Measurements from ENCODE around the gene RPS2. TPM values are rescaled to one million over a fixed set of nuclear protein-coding genes. Genes with fewer than 3 reads are reported as not detected.
A peak's percentile ranks its signal among the peaks of the same experiment; 100 is the strongest.

The RPS2 gene
- total RNA-seq, 1 experiment from 2014 or later, result 4,395 TPM

DNA sequence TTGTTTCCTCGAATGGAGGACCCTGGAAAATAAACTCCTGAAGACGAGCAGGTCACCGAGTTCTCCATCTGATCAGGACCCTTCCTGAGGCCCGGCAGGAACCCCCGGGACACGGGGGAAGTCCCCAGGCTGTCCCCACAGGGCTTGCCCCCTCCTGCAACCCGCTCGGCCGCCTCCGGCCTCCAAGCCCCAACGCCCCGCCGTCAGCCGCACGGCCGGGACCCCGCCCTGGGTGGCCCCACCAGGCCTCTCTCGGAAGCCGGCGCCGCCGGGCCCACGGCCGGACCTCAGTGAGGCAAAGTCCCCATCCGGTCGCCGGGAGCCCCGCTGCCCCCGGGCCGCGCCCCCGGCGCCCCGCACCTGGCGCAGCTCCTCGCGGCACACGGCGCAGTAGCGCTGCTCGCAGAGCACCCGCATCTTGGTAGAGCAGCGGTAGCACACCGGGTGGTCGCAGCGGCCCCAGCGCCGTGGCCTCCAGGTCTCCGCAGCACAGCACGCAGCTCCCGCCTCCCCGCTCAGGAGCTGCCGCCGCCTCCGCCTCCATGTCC, 44.6 kb upstream of the RPS2 start:
- no peak for ATAC-seq
- Mint-ChIP-seq H3K4me3 (peak overlapping the region; percentile 71), H3K36me3 (peaks cover 5% of the 10 kb centered on the region; the same call in 1 of the 2 replicates), H3K27ac (no peak overlapping the region), H3K27me3 (ENCODE audit: low read depth) (no peaks in the 10 kb centered on the region), H3K9me3 (no peaks in the 10 kb centered on the region), H3K4me1 (peaks cover 39% of the 10 kb centered on the region)
- TF ChIP-seq MYBL2 (CRISPR knock-in tag; IDR thresholded peaks at IDR 0.05) (no peak), CREM (CRISPR knock-in tag; IDR thresholded peaks at IDR 0.05) (peak; percentile 19; the same call in 1 of the 2 replicates)
- TF ChIP-seq, protein P1, sequence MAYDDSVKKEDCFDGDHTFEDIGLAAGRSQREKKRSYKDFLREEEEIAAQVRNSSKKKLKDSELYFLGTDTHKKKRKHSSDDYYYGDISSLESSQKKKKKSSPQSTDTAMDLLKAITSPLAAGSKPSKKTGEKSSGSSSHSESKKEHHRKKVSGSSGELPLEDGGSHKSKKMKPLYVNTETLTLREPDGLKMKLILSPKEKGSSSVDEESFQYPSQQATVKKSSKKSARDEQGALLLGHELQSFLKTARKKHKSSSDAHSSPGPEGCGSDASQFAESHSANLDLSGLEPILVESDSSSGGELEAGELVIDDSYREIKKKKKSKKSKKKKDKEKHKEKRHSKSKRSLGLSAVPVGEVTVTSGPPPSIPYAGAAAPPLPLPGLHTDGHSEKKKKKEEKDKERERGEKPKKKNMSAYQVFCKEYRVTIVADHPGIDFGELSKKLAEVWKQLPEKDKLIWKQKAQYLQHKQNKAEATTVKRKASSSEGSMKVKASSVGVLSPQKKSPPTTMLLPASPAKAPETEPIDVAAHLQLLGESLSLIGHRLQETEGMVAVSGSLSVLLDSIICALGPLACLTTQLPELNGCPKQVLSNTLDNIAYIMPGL (CRISPR knock-in tag; IDR thresholded peaks at IDR 0.05), result peak; percentile 36; the same call in 1 of the 2 replicates
- CTCF ChIA-PET, result interaction anchor here (0.6 to 1.8 kb wide), 3 partner anchors 81 to 133 kb away, joined by 3 to 6 read pairs (median 4); no protein-coding TSS in a partner anchor
- no peak for DNase-seq (ENCODE audit: low spot score)
- POLR2A ChIA-PET, result no interaction called here

DNA sequence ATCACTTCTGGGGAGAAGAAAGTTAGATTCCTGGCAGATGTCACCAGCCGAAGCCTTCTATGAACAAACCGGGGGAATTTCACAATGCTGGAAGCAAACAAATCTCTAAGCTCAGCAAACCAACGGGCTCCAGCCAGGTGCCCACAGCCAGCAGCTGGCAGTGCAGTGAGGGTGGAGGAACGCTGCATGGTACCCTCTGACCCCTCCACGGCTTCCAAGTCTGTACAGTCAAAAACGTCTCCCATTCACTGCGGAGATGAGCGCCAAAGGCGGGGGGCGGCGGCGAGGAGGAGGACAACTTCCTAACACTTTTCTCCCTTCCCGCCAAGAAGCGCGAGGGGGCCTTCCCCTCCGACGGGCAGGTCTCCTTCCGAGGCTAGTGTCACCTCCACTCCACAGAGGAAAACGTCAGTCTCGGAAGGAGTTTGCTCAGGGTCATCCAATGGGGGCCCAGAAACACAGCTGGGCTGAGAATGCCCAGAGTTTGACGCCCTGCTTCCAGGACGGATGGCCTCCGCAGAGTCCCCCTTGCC, 44.1 kb upstream of the RPS2 start:
- H3K27ac Mint-ChIP-seq, result peak overlapping the region; percentile 4; the same call in 1 of the 2 replicates

DNA sequence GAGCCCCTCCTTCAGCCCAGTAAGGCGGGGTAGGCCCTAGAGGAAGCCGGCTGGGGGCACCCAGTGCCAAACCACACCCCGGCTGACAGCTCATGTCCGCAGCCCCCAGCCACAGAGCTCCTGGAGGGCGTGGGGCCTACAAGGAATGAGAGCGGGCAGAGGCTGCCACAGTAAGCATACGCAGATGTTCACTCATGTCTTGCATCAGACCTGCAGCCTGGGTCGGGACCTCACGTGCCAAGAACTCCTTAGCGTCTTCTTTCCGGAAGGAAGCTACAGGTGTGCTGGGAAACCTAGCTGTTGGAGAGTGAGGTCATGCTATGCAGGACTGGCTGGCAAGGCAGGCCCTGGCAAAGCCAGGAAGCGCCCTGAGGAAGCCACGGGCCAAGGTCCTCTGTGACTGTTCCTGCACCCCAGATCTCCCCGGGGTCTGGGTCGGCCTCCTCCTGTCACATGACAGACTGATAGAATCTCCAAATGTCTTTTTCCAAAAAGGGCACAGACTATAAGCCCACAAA, 43.4 kb upstream of the RPS2 start:
- no peak for DNase-seq (ENCODE audit: low spot score)
- no peaks in the 10 kb centered on the region for H3K27me3 Mint-ChIP-seq (ENCODE audit: low read depth)
- CTCF ChIA-PET, result interaction anchor here (0.7 to 1.8 kb wide), 3 partner anchors 9 to 82 kb away, joined by 3 to 6 read pairs (median 3); no protein-coding TSS in a partner anchor
- no peak overlapping the region for H3K27ac Mint-ChIP-seq
- H3K9me3 Mint-ChIP-seq, result no peaks in the 10 kb centered on the region
- POLR2A ChIA-PET, result no interaction called here
- peaks cover 5% of the 10 kb centered on the region; the same call in 1 of the 2 replicates for H3K36me3 Mint-ChIP-seq
- ATAC-seq, result no peak
- TF ChIP-seq CBFB (CRISPR knock-in tag; IDR thresholded peaks at IDR 0.05; ENCODE audit: low read depth) (no peak), IRF2 (CRISPR knock-in tag; IDR thresholded peaks at IDR 0.05; ENCODE audit: borderline replicate concordance, low read depth) (no peak), TCF7 (CRISPR knock-in tag; IDR thresholded peaks at IDR 0.05; ENCODE audit: low read depth) (no peak), TEAD1 (CRISPR knock-in tag; IDR thresholded peaks at IDR 0.05) (no peak), HMGA2 (CRISPR knock-in tag; IDR thresholded peaks at IDR 0.05) (no peak)
- H3K4me1 Mint-ChIP-seq, result peaks cover 39% of the 10 kb centered on the region
- H3K4me3 Mint-ChIP-seq, result peak overlapping the region; percentile 71

More for the DNA sequence above, 44.1 kb upstream of the RPS2 start:
- CTCF ChIA-PET, result interaction anchor here (0.6 to 1.8 kb wide), 3 partner anchors 82 to 133 kb away, joined by 3 to 6 read pairs (median 4); no protein-coding TSS in a partner anchor
- H3K4me3 Mint-ChIP-seq, result peak overlapping the region; percentile 71
- TF ChIP-seq, protein P2, sequence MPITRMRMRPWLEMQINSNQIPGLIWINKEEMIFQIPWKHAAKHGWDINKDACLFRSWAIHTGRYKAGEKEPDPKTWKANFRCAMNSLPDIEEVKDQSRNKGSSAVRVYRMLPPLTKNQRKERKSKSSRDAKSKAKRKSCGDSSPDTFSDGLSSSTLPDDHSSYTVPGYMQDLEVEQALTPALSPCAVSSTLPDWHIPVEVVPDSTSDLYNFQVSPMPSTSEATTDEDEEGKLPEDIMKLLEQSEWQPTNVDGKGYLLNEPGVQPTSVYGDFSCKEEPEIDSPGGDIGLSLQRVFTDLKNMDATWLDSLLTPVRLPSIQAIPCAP (CRISPR knock-in tag; IDR thresholded peaks at IDR 0.05), result 0 out of 2 replicates have a peak, but pooled peaks have one; percentile 31
- TF ChIP-seq NR1H2 (CRISPR knock-in tag; IDR thresholded peaks at IDR 0.05), result no peak
- DNase-seq (ENCODE audit: low spot score) (no peak), ATAC-seq (no peak)
- H3K9me3 Mint-ChIP-seq, result no peaks in the 10 kb centered on the region
- no peaks in the 10 kb centered on the region for H3K27me3 Mint-ChIP-seq (ENCODE audit: low read depth)
- POLR2A ChIA-PET, result no interaction called here
- H3K4me1 Mint-ChIP-seq, result peaks cover 39% of the 10 kb centered on the region
- H3K36me3 Mint-ChIP-seq, result peaks cover 5% of the 10 kb centered on the region; the same call in 1 of the 2 replicates

DNA sequence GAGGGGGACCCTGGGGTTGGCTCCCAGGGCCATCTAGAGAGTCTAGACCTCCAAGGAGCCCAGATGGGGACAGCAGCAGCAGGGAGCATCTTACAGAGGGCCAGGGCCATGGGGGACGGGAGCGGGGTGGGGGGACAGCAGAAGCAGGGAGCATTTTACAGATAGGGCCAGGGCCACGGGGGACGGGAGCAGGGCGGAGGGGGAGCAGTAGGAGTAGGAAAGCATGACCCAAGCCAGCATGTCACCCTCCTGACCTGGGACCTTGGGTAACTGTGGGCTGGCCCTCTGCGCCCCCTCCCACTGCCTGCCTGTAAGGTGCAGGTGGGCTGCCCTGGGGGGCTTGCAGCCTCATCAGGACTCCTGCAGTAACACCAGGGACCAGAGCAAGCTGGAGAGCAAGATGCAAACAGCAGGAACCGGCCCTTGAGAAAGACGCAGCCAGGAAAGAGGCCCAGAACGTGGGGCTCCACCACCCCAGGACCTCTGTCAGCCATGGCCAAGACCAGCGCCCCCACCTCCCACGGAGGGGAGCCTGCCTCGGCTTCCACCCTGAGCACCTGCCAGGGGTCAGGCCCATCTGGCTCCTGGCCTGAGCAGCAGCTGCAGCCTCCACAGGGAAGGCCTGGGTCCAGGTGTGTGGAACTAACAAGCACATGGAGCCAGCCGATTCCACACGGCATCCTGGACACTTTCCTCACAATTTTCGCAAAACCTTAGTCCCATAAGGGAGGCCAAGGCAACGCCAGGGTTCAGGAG, 42.6 kb upstream of the RPS2 start:
- POLR2A ChIA-PET, result no interaction called here
- TF ChIP-seq, protein P3, sequence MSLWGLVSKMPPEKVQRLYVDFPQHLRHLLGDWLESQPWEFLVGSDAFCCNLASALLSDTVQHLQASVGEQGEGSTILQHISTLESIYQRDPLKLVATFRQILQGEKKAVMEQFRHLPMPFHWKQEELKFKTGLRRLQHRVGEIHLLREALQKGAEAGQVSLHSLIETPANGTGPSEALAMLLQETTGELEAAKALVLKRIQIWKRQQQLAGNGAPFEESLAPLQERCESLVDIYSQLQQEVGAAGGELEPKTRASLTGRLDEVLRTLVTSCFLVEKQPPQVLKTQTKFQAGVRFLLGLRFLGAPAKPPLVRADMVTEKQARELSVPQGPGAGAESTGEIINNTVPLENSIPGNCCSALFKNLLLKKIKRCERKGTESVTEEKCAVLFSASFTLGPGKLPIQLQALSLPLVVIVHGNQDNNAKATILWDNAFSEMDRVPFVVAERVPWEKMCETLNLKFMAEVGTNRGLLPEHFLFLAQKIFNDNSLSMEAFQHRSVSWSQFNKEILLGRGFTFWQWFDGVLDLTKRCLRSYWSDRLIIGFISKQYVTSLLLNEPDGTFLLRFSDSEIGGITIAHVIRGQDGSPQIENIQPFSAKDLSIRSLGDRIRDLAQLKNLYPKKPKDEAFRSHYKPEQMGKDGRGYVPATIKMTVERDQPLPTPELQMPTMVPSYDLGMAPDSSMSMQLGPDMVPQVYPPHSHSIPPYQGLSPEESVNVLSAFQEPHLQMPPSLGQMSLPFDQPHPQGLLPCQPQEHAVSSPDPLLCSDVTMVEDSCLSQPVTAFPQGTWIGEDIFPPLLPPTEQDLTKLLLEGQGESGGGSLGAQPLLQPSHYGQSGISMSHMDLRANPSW (CRISPR knock-in tag; conservative IDR thresholded peaks at IDR 0.05; ENCODE audit: low read depth), result no peak
- TF ChIP-seq NR1H2 (CRISPR knock-in tag; IDR thresholded peaks at IDR 0.05) (no peak), OVOL2 (CRISPR knock-in tag; IDR thresholded peaks at IDR 0.05; ENCODE audit: borderline replicate concordance) (no peak), ZNF263 (CRISPR knock-in tag; IDR thresholded peaks at IDR 0.05; ENCODE audit: low read depth) (no peak), RORB (CRISPR knock-in tag; IDR thresholded peaks at IDR 0.05) (no peak), MYBL2 (CRISPR knock-in tag; IDR thresholded peaks at IDR 0.05) (no peak), ATF1 (CRISPR knock-in tag; IDR thresholded peaks at IDR 0.05) (no peak), SP1 (CRISPR knock-in tag; conservative IDR thresholded peaks at IDR 0.05) (no peak)
- TF ChIP-seq, protein P4, sequence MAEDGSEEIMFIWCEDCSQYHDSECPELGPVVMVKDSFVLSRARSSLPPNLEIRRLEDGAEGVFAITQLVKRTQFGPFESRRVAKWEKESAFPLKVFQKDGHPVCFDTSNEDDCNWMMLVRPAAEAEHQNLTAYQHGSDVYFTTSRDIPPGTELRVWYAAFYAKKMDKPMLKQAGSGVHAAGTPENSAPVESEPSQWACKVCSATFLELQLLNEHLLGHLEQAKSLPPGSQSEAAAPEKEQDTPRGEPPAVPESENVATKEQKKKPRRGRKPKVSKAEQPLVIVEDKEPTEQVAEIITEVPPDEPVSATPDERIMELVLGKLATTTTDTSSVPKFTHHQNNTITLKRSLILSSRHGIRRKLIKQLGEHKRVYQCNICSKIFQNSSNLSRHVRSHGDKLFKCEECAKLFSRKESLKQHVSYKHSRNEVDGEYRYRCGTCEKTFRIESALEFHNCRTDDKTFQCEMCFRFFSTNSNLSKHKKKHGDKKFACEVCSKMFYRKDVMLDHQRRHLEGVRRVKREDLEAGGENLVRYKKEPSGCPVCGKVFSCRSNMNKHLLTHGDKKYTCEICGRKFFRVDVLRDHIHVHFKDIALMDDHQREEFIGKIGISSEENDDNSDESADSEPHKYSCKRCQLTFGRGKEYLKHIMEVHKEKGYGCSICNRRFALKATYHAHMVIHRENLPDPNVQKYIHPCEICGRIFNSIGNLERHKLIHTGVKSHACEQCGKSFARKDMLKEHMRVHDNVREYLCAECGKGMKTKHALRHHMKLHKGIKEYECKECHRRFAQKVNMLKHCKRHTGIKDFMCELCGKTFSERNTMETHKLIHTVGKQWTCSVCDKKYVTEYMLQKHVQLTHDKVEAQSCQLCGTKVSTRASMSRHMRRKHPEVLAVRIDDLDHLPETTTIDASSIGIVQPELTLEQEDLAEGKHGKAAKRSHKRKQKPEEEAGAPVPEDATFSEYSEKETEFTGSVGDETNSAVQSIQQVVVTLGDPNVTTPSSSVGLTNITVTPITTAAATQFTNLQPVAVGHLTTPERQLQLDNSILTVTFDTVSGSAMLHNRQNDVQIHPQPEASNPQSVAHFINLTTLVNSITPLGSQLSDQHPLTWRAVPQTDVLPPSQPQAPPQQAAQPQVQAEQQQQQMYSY (CRISPR knock-in tag; IDR thresholded peaks at IDR 0.05), result no peak

More for the DNA sequence above, 42.6 kb upstream of the RPS2 start:
- CTCF ChIA-PET, result interaction anchor here (0.7 to 1.5 kb wide), 2 partner anchors 10 to 15 kb away, joined by 3 read pairs; no protein-coding TSS in a partner anchor
- ATAC-seq (no peak), DNase-seq (ENCODE audit: low spot score) (no peak)
- Mint-ChIP-seq H3K36me3 (peaks cover 9% of the 10 kb centered on the region), H3K27ac (peak overlapping the region; percentile 65; the same call in 1 of the 2 replicates), H3K4me1 (peaks cover 39% of the 10 kb centered on the region), H3K9me3 (no peaks in the 10 kb centered on the region), H3K27me3 (ENCODE audit: low read depth) (no peaks in the 10 kb centered on the region), H3K4me3 (peak overlapping the region; percentile 71)
